GM18511 (cell line): Measurements from ENCODE around the gene SPON1.
"Not testable (repeated sequence)": the region's sequence is repeated elsewhere in the genome, so short reads cannot be mapped to it uniquely, and the experiment has no call there.

Experiments
- ATAC-seq: cut with Tn5 transposase; IDR thresholded peaks from one replicate; pipeline ENCODE4 v1.9.1; 2021; ENCODE audit warnings: mild to moderate bottlenecking, moderate library complexity; ENCODE audit not compliant: unreplicated experiment

The SPON1 gene

DNA sequence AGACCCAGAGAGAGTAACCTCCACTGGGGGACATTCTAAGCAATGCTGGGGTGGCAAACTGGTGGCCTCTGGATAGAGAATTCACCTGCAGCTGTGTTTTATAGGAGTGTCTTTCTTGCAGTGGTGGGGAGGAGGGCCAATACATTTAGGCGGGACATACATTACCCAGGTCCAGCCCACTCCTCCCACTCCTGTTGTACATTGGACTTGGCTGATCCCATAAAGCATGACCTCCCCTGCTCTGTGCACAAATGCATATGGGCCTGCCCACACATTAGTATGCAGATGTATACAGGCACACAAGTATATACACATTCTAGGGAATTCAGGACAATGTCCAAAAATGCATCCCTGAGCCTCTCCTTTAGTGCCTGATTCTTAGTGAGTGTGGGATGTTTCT, 297.4 kb downstream of the SPON1 start:
- no peak for ATAC-seq

DNA sequence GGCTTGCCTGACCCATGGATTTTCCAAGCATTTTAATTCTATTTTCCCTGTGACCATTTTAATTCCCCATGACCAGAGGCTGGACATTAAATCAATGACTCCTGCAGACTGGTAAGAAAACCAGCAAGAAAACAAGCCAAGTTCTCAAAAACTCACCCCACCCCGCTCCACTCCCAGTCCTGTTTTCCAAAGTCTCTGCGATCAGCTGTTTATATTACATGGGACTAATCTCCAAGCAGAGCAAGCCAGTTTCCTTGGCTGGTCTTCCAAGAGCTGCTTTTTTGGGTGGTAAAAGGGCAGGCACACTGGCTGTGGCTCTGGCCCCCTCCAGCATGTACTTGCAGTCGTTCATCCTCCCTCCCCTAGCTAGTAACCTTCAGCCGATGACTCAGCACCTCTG, 298.5 kb downstream of the SPON1 start:
- no peak for ATAC-seq

DNA sequence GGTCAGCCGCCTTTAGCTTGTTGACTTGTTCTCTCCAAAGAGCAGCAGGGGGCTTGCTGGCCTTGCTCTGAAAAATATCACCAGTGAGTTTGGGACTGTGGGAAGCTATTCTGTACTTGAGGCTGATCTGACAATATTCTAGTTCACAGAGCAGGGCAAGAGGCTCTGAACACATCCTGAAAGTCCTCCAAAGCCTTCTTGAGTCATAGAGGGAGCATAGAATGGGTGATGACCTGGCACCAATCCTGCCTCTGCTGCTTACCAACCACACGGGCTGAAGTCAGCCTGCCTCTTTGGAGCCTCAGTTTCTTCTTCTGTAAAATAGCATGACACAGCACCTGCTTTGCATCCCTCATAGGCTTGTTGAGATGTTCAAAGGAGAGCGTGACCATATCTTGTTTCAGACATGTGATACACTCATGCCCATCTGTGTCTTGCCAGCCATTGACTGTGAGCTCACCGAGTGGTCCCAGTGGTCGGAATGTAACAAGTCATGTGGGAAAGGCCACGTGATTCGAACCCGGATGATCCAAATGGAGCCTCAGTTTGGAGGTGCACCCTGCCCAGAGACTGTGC, 299.8 kb downstream of the SPON1 start:
- ATAC-seq: no peak

DNA sequence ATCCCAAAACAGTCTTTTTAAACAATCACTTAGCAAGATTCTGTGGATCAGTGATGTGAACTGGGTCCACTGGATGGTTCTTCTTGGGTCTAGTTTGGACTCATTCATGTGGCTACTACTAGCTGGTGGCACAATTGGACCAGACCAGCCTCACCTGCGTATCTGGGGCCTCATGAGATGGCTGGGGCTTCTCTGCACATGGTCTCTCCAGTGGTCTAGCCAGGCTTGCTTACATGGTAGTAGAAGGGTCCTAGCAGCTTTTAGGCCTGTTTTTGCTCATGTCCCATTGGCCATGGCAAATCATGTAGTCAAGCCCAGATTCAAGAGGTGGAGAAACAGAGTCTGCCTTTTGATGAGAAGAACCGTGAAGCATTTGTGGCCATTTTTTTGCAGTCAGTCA, 302.4 kb downstream of the SPON1 start:
- ATAC-seq: no peak

DNA sequence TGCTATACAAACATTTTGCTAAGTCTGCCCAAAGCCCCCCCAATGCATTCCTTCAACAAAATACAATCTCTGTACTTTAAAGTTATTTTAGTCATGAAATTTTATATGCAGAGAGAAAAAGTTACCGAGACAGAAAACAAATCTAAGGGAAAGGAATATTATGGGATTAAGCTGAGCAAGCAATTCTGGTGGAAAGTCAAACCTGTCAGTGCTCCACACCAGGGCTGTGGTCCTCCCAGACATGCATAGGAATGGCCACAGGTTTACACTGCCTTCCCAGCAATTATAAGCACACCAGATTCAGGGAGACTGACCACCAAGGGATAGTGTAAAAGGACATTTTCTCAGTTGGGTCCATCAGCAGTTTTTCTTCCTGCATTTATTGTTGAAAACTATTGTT, 304.1 kb downstream of the SPON1 start:
- ATAC-seq: no peak

DNA sequence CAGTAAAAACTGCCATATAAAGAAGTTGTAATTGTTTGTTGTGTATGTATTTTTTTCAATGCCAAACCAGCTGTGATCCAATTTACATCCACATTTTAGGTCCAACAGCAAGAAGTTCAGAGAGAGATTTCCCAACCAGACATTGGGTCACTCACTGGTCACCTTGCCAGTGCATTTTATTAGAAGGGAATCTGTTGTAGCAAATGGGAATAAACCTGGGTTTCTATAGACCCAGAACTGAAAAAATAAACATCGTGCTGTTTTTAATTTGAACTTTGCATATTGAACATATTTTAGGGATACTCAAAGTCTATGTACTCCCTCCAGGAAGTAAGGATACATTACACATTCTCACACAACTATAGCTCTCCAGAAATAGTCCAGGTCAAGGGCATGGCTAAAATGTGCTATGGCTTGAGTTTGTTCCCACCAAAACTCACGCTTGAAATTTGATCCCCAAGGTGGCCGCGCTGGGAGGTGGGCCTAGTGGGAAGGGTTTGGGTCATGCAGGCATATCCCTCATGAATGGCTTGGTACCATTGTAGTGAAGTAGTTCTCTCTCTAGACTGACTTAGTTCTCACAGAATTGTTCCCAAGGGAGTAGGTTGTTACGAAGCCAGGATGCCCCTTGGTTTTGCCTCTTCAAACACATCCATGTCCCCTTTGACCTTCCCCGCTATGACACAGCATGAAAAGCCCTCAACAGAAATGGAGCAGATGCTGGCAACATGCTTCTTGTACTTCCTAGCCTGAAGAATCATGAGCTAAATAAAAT, 305.5 kb downstream of the SPON1 start:
- ATAC-seq: no peak

DNA sequence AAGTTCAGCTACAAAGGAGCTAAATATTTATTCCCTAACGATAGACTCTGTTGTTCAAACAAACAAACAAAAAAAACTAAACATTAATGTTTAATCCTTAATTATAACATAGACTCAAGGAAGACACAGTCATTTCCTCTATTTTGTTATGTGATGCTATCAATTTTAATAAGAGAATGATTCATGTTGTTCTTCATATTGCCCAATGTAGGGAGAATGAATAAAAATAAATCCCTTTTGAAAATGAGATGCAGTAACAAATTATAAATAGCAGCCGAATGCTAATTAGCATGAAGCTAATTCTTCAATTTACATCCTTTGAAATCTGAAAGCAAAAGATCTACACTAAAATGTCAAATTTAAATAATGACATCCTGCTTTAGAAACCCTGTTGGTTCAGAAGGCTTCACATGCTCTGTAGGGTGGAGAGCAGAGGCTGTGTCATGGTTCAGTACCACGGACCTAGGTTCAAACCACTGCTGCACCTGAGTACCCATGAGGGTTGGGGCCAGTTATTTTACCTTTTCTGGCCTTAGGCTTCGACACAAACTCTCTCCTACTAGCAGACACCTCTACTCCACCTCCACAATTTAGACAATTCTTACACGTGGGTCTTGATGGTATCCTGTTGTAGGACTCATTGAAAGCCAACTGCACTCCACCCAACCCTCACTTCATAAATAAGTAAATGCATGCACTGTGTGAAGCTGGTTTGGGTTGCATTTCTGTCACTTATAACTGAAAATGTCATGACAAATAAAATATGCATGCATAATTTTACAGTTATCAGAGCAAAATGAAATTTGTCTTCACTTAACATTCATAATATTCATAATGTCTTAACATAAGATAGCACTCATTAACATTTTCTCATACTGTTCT, 307.4 kb downstream of the SPON1 start:
- peak; percentile 29 for ATAC-seq

DNA sequence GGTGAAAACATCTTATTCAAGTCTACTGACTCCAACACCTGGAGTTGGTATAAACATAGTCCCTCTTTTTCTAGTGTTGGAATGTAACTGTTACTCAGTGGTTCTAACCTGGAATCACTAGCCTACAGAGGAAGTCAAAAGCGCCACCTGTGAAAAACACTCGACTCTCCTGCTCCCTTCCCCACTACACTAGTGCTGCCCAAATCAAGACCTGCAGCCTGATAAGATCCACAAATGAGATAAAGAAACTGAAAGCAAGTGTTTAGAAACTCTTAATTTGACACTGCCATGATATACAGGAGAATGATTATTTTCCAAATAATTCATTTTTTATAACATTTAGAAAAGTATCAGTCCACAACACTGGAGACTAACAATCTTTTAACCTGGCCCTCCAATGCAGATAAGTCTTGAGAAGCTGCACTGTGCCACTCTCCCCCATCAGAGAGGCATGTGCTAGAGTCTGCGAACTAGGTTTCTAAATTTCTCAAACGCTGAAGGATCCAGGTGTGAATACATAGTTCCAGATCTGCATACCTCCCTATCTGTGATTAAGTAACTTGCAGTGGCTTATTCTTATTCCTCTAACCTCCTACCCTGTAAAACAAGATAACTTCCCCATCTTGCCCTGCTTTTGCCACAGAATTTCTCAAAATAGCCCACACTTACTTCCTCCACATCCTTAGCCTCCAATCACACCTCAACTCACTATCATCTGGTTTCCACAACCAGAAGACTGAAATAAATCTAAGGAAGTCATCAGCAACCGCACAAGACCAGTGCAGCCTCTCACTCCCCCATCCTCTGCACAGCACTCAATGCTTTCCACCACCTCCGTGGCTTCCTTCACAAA, 308.4 kb downstream of the SPON1 start:
- peak; percentile 84 for ATAC-seq

DNA sequence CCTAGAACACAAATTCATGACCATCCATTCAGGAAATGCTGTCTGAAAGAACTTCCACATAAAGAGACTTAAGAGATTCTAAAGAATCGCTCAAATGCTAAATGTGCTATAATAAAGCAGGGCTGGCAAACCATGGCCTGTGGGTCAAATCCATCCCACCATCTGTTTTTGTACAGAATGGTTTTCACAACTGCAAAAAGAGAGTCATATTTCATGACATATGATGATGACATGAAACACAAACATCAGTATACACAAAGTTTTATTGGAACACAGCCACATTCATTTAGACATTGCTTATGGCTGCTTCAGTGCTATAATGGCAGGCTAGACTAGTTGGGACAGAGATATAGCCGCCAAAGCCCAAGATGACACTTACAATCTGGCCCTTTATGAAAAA, 311.4 kb downstream of the SPON1 start:
- ATAC-seq: no peak

DNA sequence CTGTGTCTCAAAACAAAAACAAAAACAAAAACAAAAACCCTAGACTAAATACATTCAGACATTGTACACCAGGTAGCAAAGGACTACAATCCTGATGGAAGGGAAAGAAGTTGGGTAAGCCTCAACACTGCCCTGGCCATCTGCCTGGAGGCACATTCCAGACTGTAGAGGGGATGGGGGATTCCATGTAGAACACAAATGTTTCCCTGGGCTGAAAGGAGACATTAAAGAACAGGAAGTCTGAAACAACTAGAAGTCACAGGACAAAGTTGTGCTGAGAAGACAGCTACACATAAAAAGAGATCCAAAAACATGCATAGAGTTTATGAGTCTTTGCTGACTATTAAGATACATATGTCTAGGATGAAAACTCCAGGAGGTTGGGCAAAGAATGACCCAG, 312.6 kb downstream of the SPON1 start:
- ATAC-seq: no peak

DNA sequence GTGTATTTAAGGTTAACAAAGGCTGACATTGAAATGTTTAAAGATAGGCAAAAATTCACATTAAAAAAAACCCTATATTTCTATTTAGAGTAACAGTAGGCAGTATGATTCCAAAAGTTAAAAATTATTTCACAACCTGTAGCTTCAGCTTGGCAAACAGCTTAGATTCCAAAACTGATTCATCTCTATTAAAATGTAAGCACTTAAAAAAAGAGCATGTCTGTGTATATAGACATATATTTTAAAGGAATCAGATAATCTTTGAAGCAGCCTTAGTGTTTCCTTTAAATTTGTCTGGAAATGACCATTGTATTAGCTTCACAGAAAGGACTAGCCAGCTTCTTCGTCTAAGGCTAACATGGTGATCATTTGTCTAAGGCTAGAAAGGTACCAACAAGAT, 316.3 kb downstream of the SPON1 start:
- ATAC-seq: not testable (repeated sequence)

DNA sequence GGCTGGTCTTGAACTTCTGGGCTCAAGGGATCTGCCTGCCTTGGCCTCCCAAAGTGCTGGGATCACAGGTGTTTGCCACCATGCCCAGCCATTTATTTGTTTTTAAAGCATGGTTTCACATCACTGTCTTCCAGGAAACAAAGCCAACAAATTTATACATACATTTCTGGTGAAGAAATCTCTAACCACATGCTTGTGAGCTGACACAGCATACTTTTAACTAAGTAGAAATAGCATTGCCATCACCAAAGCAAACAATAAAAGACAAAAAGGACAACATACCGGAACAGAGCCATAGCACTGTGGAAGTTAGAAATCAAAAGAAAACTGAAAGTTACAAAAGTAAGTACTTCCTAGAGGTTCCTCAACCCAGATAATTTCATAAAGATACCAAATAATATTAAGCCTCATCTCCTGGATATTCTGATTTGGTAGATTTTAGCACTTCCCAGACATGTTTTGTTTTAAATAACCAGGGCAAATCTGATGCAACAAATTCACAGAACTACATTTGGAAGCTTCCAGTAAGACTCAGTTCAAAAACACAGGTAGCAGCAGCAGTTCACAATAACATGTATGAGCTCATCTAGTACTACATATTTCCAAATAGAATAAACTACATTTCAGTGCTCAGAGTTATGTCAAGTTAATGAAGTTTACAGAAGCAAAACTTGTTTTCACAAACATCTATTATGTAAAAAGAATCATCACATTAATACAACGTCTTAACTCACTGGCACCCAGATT, 325.8 kb downstream of the SPON1 start:
- peak; percentile 49 for ATAC-seq

DNA sequence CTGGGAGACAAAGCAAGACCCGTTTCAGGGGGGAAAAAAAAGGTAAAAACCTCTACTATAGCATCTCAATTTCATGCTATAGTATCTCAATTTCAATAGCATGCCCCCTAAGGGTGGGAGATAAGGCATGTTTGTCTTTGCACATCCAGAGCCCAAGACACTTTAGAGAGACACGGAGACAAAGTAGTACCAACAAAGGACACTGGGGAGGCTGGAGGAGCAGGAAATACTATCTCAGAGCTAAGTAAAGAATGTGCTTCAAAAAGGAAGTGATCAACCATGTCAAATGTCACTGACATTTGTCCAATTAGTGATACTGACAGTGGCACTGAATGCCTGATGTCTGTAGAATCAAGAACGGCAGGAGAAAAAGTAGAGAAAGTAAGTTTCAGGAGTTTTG, 327.9 kb downstream of the SPON1 start:
- ATAC-seq: no peak

DNA sequence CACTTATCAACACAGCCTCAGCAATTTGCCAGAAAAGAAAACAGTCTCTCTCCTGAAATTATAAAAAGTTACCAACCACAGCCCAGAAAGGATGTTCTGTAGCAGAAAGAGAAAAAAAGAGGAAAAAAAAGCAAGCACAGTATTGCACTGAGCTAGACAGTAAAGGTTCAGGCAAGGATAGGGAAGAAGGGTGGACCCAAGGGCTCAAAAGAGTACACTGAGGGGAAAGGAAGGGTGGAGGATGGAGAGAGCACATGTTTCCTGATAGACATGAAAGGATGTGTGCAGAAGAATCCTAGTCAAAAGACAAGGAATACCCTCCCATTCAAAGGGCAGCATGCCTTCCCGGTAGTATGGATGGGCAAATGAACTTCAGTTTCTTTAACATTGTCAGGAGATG, 337.4 kb downstream of the SPON1 start:
- no peak for ATAC-seq

DNA sequence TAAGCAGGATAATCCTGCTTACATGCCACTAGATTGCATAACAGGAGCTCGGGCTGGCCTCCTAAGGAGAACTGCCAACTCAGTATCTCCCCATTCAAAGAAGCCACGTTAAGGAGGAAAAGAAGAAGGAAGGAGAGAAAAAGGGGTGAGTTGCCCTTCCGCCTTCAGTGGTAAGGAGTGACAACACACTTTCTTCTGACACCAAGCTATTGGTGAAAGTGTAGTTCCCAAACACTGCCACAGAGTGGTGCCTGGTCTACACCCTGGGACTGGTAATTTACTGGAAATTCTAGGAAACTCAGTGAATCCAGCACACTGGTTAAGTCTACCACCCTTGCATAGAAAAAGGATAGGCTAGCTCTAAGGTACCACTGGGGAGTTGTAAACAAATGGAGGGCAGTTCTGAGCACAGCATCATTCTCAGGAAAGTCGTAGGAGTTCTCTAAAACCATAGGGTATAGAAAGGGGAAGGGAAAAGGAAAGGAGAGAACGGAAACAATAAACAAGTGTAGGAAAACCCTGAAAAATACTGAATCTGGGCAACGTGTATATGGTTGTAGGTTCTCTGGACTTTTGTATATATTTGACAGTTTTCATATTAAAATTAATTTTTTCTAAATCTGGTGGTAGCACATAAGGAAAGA, 338.3 kb downstream of the SPON1 start:
- peak; percentile 87 for ATAC-seq

DNA sequence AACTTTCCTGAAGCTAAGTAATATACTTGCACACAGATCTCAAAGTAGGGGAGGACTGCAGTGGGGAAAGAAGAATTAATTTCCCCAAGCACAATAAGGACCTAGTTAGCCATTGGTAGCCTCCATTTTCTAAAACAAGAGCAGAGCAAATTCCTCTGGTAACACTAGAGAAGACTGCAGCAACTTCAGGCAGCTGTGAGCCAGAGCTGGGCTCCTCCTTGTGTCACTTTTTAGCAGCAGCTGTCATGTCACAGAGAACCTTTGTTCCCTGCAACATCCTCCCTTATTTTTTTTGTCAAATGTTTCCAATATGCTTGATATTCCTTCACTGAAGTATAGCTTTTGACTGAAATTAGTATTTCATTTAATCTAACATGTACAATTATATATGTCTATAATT, 342.1 kb downstream of the SPON1 start:
- ATAC-seq: no peak

DNA sequence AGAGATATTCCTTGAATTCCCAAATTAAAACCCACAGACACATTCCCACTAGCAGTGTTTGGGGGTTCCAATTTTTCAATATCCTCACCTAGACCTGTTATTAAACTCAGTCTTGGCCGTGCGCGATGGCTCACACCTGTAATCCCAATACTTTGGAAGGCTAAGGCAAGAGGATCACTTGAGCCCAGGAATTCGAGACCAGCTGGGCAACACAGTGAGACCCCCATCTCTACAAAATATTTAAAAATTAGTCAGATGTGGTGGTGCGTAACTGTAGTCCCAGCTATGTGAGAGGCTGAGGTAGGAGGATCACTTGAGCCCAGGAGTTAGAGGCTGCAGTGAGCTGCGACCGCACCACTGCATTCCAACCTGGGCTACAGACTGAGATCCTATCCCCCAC, 343.1 kb downstream of the SPON1 start:
- ATAC-seq: no peak

DNA sequence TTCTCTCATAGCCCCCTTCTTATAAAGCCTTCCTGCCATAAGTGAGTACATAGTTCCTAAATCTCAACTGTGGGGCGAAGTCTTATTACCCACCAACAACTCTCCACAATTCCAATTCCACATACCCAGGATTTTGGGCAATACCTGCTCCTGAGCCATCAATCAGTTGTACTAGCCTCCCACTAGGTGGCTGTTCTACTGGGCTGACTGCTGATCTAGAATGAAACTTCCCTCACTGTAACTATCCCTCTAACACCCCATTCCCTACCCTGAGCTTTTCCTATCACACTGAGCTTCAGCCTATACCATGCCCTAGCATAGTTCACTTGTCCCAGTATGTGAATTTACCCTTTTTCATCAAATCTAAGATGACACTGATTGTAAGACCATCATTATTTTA, 344.0 kb downstream of the SPON1 start:
- ATAC-seq: no peak

DNA sequence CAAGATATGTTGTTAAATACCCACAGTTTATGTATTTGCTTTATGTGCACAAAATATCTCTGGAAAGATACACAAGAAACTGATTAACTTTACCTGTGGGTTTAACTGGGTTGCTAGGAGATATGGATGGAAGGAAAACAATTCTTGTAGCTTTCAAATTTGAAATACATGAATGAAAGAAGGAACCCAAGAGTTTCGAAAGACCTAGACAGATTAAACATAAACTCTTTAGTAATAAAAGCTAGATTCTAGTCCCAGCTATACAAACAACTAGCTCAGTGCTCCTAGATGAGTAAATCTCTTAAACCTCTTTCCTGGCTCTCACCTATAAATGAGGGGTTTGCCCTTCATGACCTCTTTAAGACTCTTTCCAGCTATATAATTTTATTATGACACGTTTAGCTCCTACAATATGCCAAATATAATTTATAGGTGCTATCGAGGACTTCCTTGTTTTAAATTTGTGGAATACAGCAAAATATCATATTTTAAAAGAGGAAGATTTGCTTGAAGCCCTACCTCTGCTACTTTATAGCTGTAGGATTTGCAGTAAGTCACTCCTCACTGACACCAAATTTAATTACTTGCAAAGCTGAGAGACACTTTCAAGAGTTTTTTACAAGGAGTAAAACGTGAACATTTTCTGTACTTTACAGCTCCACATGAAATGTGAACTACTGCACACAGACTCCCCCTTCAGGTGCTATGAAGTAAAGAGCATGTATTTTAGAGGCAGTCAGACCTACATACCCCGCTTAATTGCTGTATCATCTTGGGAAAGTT, 345.8 kb downstream of the SPON1 start:
- ATAC-seq: peak; percentile 53
